HepG2 (cell line): ENCODE data around the gene SMARCB1. TPM values are rescaled to one million over a fixed set of nuclear protein-coding genes. Genes with fewer than 3 reads are reported as not detected.

Experiments
- ARID4A ChIP-seq: sonication (generic); formaldehyde crosslinking; IDR thresholded peaks from 2 replicates; pipeline ENCODE4 v1.5.0; 2020; ENCODE audit warnings: mild to moderate bottlenecking, missing genetic modification reagents, borderline replicate concordance
- BORCS8-MEF2B ChIP-seq: sonication (generic); formaldehyde crosslinking; IDR thresholded peaks from 2 replicates; pipeline ENCODE4 v1.8.0; 2022; ENCODE audit warnings: mild to moderate bottlenecking, missing genetic modification reagents
- ETV5 ChIP-seq: IDR thresholded peaks from 2 replicates; pipeline ENCODE4 v1.6.1; 2018; ENCODE audit warnings: missing biosample characterization, missing genetic modification reagents, inconsistent platforms, borderline replicate concordance
- KDM2A ChIP-seq: sonication (generic); formaldehyde crosslinking; IDR thresholded peaks from 2 replicates; pipeline ENCODE4 v1.4.0; 2020; ENCODE audit warnings: low read depth, missing genetic modification reagents, borderline replicate concordance
- POLR2A ChIP-seq, 2 experiments: IDR thresholded peaks; 2 replicates each; pipeline ENCODE4 v1.6.1; 2011; ENCODE audit warnings: low read depth in 2 of 2, low read length in 2 of 2, mild to moderate bottlenecking in 1 of 2, moderate library complexity in 1 of 2; ENCODE audit not compliant: insufficient read depth in 1 of 2
- ZBTB26 ChIP-seq: IDR thresholded peaks from 2 replicates; pipeline ENCODE4 v1.6.1; 2016; ENCODE audit warnings: missing compliant biosample characterization, missing genetic modification reagents, borderline replicate concordance
- ZC3H4 ChIP-seq: sonication (generic); formaldehyde crosslinking; IDR thresholded peaks from 2 replicates; pipeline ENCODE4 v1.4.0; 2020; ENCODE audit warnings: missing genetic modification reagents, borderline replicate concordance
- ZNF441 ChIP-seq: sonication (generic); formaldehyde crosslinking; IDR thresholded peaks from 2 replicates; pipeline ENCODE4 v1.7.0; 2021; ENCODE audit warnings: missing genetic modification reagents, borderline replicate concordance
- ZNF605 ChIP-seq: sonication (generic); formaldehyde crosslinking; IDR thresholded peaks from 2 replicates; pipeline ENCODE4 v1.8.0; 2022; ENCODE audit warnings: mild to moderate bottlenecking, missing genetic modification reagents
- polyA plus RNA-seq, 8 experiments: library from polyadenylated mRNA; depleted of rRNA in 3 of 8; stranded (reverse) in 7 of 8; unstranded in 1 of 8; fragments of >200 nt; fragmentation: Illumina TruSeq in 4 of 8; extraction: Trizol in 4 of 8; gene quantifications; 2 replicates each; pipeline versions ENCODE4 v1.2.1 to v1.2.3, GENCODE V29; 2011 to 2016; ENCODE audit warnings: low read depth in 4 of 8, missing spikeins in 1 of 8, mixed read lengths in 1 of 8; ENCODE audit not compliant: insufficient read depth in 1 of 8
- total RNA-seq, 5 experiments: library from RNA; depleted of rRNA; stranded (reverse); fragments of >200 nt; fragmentation: Illumina TruSeq; extraction: Trizol; gene quantifications; 2 replicates each; pipeline ENCODE4 v1.2.3, GENCODE V29; 2016; ENCODE audit warnings: low read depth in 1 of 5
- TF ChIP-seq, protein P1 (sequence below): sonication (generic); formaldehyde crosslinking; IDR thresholded peaks from 2 replicates; pipeline ENCODE4 v1.8.0; 2022; ENCODE audit warnings: mild to moderate bottlenecking, missing genetic modification reagents; ENCODE audit not compliant: insufficient replicate concordance
- TF ChIP-seq, protein P2 (sequence below): IDR thresholded peaks from 2 replicates; pipeline ENCODE4 v1.4.0; 2020; ENCODE audit warnings: mild to moderate bottlenecking, missing genetic modification reagents
- TF ChIP-seq, protein P3 (sequence below): sonication (generic); formaldehyde crosslinking; IDR thresholded peaks from 2 replicates; pipeline ENCODE4 v1.4.0; 2020; ENCODE audit warnings: missing genetic modification reagents

Gene SMARCB1
- total and polyA plus RNA-seq, 2 of the 13 experiments (the other 11 are each of a cell fraction or from before 2014, with no cell fraction given), result 74.0 to 166 TPM

DNA sequence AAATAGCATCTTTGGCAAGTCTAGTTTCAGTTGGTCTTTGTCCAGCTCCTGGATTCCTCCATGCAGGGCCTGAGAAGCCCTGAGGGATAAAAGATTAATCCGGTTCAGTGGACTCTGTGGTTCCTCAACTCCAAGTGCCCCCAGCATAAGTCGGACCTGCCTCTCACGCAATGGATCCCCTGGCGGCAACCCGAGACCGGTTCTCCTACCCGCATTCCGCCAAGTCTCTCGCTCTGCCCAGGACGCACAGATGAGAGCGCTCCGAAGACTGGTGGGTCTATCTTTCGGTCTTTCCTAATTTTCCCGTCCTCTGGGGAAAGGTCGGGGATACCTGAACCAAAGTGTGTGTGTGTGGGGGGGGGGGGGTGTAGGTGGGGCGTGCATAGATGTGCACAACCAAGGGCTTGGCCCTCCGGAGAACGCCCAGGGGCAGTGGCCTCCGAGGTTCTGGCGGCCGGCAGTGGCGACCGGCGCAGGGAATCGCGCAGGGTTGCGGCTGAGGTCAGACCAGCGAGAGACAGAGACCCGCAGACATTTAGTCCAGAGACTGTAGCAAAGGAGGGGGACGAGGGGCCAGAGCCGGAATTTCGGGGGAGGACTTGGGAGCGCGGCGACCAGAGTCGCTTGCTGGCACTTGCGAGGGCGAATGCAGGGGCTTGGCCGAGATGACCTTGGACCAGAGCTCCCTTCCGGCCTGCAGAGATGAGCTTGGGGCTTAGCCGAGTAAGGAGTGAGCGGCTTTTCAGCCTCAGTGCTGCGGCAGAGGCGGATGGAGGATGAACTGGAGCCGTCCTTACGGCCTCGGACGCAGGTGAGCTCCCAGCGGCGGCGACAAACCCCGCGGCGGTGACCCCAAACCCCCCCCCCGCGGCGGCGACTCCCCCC is 70.2 kb downstream of the SMARCB1 start (continued):
- TF ChIP-seq ETV5 (CRISPR knock-in tag) (peak; percentile 84), BORCS8-MEF2B (CRISPR knock-in tag) (peak; percentile 65; the same call in 1 of the 2 replicates), KDM2A (CRISPR knock-in tag) (peak; percentile 5; the same call in 1 of the 2 replicates), ZNF441 (0 out of 2 replicates have a peak, but pooled peaks have one; percentile 61), POLR2A (IDR thresholded peaks at IDR 0.05; ENCODE audit: insufficient read depth in 1 of 2, low read depth in 2 of 2, low read length in 2 of 2) (peak in 1 of 2 experiments; percentile 27; a peak in 1 of 4 replicates), ZBTB26 (CRISPR knock-in tag) (no peak), ZC3H4 (CRISPR knock-in tag) (0 out of 2 replicates have a peak, but pooled peaks have one; percentile 10), ARID4A (peak; percentile 65; the same call in 1 of the 2 replicates), ZNF605 (CRISPR knock-in tag) (peak; percentile 50; the same call in 1 of the 2 replicates)
- TF ChIP-seq, protein P1, sequence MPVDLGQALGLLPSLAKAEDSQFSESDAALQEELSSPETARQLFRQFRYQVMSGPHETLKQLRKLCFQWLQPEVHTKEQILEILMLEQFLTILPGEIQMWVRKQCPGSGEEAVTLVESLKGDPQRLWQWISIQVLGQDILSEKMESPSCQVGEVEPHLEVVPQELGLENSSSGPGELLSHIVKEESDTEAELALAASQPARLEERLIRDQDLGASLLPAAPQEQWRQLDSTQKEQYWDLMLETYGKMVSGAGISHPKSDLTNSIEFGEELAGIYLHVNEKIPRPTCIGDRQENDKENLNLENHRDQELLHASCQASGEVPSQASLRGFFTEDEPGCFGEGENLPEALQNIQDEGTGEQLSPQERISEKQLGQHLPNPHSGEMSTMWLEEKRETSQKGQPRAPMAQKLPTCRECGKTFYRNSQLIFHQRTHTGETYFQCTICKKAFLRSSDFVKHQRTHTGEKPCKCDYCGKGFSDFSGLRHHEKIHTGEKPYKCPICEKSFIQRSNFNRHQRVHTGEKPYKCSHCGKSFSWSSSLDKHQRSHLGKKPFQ, result peak; percentile 40
- TF ChIP-seq, protein P2, sequence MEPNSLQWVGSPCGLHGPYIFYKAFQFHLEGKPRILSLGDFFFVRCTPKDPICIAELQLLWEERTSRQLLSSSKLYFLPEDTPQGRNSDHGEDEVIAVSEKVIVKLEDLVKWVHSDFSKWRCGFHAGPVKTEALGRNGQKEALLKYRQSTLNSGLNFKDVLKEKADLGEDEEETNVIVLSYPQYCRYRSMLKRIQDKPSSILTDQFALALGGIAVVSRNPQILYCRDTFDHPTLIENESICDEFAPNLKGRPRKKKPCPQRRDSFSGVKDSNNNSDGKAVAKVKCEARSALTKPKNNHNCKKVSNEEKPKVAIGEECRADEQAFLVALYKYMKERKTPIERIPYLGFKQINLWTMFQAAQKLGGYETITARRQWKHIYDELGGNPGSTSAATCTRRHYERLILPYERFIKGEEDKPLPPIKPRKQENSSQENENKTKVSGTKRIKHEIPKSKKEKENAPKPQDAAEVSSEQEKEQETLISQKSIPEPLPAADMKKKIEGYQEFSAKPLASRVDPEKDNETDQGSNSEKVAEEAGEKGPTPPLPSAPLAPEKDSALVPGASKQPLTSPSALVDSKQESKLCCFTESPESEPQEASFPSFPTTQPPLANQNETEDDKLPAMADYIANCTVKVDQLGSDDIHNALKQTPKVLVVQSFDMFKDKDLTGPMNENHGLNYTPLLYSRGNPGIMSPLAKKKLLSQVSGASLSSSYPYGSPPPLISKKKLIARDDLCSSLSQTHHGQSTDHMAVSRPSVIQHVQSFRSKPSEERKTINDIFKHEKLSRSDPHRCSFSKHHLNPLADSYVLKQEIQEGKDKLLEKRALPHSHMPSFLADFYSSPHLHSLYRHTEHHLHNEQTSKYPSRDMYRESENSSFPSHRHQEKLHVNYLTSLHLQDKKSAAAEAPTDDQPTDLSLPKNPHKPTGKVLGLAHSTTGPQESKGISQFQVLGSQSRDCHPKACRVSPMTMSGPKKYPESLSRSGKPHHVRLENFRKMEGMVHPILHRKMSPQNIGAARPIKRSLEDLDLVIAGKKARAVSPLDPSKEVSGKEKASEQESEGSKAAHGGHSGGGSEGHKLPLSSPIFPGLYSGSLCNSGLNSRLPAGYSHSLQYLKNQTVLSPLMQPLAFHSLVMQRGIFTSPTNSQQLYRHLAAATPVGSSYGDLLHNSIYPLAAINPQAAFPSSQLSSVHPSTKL (CRISPR knock-in tag), result peak; percentile 38
- TF ChIP-seq, protein P3, sequence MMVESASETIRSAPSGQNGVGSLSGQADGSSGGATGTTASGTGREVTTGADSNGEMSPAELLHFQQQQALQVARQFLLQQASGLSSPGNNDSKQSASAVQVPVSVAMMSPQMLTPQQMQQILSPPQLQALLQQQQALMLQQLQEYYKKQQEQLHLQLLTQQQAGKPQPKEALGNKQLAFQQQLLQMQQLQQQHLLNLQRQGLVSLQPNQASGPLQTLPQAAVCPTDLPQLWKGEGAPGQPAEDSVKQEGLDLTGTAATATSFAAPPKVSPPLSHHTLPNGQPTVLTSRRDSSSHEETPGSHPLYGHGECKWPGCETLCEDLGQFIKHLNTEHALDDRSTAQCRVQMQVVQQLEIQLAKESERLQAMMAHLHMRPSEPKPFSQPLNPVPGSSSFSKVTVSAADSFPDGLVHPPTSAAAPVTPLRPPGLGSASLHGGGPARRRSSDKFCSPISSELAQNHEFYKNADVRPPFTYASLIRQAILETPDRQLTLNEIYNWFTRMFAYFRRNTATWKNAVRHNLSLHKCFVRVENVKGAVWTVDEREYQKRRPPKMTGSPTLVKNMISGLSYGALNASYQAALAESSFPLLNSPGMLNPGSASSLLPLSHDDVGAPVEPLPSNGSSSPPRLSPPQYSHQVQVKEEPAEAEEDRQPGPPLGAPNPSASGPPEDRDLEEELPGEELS (CRISPR knock-in tag), result no peak
